Measurements from ENCODE around the gene CXCR1.
"Not testable (repeated sequence)": the region's sequence is repeated elsewhere in the genome, so short reads cannot be mapped to it uniquely, and the experiment has no call there.

Gene CXCR1

DNA sequence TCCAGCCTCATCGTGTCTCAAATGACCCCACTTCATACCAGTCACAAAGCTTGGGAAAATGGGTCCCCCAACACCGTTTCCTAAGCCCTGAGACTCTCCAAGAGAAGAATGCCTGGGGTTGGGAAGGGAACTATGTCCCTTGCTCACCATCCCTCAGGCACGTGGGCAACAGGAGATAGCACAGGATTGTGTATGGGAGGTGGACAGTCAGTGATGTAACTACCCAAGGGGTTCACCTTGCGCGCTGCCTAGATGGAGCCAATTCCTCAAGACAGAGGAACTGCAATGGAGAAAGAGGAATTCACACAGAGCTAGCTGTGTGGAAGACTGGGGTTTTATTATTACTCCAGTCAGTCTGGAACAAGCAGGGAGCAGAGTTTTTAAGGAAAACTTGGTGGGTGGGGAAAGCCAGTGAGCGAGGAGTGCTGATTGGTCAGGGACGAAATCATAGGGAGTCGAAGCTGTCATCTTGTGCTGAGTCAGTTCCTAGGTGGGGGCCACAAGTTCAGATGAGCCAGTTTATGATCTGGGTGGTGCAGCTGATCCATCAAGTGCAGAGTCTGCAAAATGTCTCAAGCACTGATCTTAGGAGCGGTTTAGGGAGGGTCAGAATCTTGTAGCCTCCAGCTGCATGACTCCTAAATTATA, 13.8 kb upstream of the CXCR1 start:
- DNase-seq (ENCODE audit: insufficient read length, low spot score) (no peak), FAIRE-seq (no peak)
- TF ChIP-seq, protein P1, sequence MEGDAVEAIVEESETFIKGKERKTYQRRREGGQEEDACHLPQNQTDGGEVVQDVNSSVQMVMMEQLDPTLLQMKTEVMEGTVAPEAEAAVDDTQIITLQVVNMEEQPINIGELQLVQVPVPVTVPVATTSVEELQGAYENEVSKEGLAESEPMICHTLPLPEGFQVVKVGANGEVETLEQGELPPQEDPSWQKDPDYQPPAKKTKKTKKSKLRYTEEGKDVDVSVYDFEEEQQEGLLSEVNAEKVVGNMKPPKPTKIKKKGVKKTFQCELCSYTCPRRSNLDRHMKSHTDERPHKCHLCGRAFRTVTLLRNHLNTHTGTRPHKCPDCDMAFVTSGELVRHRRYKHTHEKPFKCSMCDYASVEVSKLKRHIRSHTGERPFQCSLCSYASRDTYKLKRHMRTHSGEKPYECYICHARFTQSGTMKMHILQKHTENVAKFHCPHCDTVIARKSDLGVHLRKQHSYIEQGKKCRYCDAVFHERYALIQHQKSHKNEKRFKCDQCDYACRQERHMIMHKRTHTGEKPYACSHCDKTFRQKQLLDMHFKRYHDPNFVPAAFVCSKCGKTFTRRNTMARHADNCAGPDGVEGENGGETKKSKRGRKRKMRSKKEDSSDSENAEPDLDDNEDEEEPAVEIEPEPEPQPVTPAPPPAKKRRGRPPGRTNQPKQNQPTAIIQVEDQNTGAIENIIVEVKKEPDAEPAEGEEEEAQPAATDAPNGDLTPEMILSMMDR (IDR thresholded peaks at IDR 0.05; ENCODE audit: insufficient read depth, missing control alignments): no peak

DNA sequence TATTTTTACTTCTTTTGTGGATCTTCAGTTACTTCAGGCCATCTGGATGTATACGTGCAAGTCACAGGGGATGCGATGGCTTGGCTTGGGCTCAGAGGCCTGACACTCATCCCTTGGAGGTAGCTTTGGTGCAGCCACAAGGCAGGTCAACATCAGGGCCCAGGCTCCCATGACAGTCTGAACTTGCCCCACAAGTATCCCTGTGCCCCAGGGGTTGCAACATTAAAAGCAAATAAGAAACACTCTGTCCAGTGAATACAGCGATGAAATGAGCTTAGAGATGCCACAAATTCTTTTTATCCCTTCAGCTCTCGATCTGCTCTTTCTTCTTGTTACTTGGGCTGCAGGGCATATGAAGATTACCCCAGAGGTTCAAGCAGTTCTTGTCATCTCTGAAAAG, 13.0 kb upstream of the CXCR1 start:
- TF ChIP-seq, protein P1 (IDR thresholded peaks at IDR 0.05; ENCODE audit: insufficient read depth, missing control alignments): no peak
- DNase-seq (ENCODE audit: insufficient read length, low spot score): no peak
- FAIRE-seq: no peak

DNA sequence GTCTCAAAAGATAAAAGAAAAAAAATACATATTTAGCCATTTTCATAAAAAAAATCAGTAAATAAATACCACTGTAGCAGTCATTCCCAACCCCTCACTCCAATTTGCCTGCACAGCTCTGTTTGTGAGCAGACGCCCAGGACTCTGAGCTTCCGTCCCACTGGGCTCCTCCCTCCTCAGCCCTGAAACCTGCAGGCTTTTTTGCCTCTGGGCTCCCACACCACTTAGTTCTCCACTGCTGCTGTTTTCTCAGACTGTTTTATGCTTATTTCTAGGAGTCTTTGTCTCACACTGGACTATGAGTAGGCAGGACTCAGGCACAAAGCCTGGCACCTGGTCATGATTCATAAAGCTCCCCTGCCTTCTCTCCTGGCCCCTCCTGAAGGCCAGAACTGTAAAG, 6.1 kb upstream of the CXCR1 start:
- no peak for FAIRE-seq
- no peak for DNase-seq (ENCODE audit: insufficient read length, low spot score)

DNA sequence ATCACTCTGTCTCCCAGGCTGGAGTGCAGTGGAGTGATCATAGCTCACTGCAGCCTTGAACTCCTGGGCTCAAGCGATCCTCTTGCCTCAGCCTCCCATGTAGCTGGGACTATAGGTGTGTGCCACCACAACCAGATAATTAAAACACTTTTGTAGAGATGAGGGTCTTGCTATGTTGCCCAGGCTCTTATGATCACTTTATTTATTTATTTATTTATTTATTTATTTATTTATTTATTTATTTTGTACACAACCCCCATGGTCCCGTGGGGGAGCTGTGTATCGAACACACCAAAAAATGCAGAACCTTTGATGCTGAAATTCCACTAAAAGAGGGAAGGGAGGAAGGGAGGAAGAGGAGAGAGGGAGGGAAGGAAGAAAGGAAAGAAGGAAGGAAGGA, 5.0 kb upstream of the CXCR1 start:
- not testable (repeated sequence) for DNase-seq (ENCODE audit: insufficient read length, low spot score); FAIRE-seq

More for the DNA sequence above, 6.1 kb upstream of the CXCR1 start:
- TF ChIP-seq, protein P1 (IDR thresholded peaks at IDR 0.05; ENCODE audit: insufficient read depth, missing control alignments): no peak

DNA sequence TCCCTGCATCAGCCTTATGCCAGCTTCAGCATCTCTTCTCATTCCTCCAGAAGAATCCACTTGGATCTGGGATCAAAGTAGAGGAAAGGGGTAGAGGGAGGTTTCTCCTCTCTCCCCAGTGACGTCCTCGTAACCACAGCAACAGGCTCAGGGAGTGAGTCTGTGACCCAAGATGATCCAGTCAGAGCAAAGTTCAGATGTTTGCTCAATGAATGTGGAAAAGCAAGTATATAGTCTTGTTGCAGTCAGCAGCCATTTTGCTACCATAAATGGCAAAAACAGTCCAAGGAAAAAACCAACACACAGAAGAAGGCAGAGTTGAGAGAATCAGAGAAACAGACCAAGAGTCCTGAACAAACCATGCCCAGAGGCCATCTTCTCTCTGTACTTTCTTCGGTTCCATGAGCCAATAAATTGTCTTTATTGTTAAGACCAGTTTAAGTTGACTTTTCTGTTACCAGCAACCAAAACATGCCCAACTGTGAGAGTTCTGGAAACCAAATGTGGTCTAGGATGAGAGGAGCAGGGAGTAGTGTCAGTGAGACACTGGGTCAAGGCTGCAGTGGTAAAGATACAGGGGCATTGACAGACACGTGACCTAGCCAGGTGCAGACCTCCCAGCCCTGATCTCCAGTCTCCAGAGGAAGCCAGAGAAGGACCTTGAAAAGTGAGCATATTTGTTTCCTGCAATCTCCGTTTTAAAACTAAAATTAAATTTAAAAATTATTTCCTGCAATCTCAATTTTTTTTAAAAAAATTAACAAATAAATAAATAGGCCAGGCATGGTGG, 3.2 kb upstream of the CXCR1 start:
- TF ChIP-seq, protein P1 (IDR thresholded peaks at IDR 0.05; ENCODE audit: insufficient read depth, missing control alignments): no peak
- no peak for FAIRE-seq

DNA sequence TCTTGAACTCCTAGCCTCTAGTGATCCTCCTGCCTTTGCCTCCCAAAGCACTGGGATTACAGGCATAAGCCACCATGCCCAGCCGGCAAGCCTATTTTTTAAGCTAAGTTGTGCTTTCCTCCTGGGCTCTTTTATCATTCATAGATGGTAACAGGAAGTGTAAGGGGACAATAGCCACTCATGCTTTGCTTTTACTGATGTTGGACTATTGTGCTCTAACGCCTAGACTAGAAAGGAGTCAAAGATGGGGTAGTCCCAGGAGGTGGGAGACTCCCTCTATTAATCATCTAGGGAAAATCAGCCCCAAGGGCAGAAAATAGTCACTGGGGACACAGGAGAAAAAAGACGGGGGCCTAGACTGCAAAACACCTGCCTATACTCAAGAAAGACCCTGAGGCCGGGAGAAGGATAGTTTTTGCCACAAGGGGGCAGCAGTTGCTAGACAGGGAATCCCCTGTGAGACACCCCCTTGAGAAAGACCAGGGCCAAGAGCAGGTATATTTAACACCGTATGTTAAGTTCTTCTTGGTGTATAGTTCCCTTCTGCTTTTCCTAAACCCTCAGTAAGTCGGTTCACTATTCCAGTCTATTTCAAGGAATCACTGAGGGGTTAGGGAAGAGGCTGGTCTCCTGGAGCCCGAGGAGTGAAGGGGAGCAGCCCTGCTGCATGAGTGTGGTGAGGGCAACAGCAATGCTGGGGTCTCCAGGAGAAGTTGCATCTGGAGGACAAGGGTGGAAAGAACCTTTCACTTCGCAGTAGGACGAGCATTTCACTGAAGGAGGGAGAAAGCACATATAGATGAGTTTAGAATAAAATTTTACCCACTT, 2.1 kb upstream of the CXCR1 start:
- no peak for FAIRE-seq
- TF ChIP-seq, protein P1 (IDR thresholded peaks at IDR 0.05; ENCODE audit: insufficient read depth, missing control alignments): peak; percentile 61
- DNase-seq (ENCODE audit: insufficient read length, low spot score): no peak

More for the DNA sequence above, 3.2 kb upstream of the CXCR1 start:
- DNase-seq (ENCODE audit: insufficient read length, low spot score): no peak

DNA sequence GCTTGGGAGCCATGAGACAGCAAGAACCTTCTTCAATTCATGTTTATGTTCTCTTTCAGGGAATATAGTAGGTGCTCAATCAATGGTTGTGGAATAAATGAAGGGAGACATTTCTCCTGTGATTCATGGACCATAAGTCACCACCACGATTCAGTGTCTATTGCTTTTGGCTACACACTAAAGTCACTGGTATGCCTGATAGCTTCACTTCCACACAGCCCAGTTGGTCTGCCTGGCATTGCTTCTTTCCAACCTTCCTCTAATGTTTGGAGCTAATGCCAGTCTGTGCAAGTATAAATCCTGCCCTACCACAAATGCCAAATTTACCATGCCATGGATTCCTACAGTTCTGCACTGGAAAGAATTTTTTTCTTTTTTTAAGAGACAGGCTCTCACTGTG, 1.3 kb upstream of the CXCR1 start:
- TF ChIP-seq, protein P1 (IDR thresholded peaks at IDR 0.05; ENCODE audit: insufficient read depth, missing control alignments): no peak
- no peak for DNase-seq (ENCODE audit: insufficient read length, low spot score)
- no peak for FAIRE-seq
